K562 (cell line): ENCODE results near the gene RAP1A. TPM values are rescaled to one million over a fixed set of nuclear protein-coding genes. Genes with fewer than 3 reads are reported as not detected.

ENCODE experiments used
- CBX3 ChIP-seq, 2 experiments: IDR thresholded peaks; 1 replicate in 1 of 2; 2 replicates in 1 of 2; pipeline ENCODE4 v1.6.1; 2012; ENCODE audit warnings: inconsistent platforms in 2 of 2, low read length in 2 of 2, borderline replicate concordance in 1 of 2, control low read depth in 1 of 2
- ELF2 ChIP-seq: fragments of 250-450 bp; sonication (Bioruptor Pico); IDR thresholded peaks from 2 replicates; pipeline ENCODE4 v1.5.0; 2021; ENCODE audit warnings: mild to moderate bottlenecking
- ETV1 ChIP-seq: fragments of 450-650 bp; conservative IDR thresholded peaks from 2 replicates; pipeline ENCODE4 v1.6.1; 2016; ENCODE audit warnings: missing genetic modification characterization, control low read depth, low read depth, missing compliant biosample characterization
- HDAC6 ChIP-seq: IDR thresholded peaks from 2 replicates; pipeline ENCODE4 v1.6.1; 2012; ENCODE audit warnings: low read depth, mild to moderate bottlenecking, control low read depth, inconsistent platforms, low read length, moderate library complexity
- HNRNPH1 ChIP-seq: fragments of 200-400 bp; formaldehyde crosslinking; optimal IDR thresholded peaks from 2 replicates; pipeline ENCODE3; 2017; ENCODE audit warnings: low read depth, mild to moderate bottlenecking, low read length, moderate library complexity
- HNRNPUL1 ChIP-seq: fragments of 200-400 bp; formaldehyde crosslinking; IDR thresholded peaks from 2 replicates; pipeline ENCODE4 v1.6.1; 2017; ENCODE audit warnings: low read length
- NFE2L1 ChIP-seq: fragments of 450-650 bp; IDR thresholded peaks from 2 replicates; pipeline ENCODE4 v1.6.1; 2016; ENCODE audit warnings: missing genetic modification characterization, low read depth, mild to moderate bottlenecking, missing compliant biosample characterization, moderate library complexity, borderline replicate concordance
- PRPF4 ChIP-seq: fragments of 200-400 bp; formaldehyde crosslinking; IDR thresholded peaks from one replicate; pipeline ENCODE4 v1.6.1; 2017; ENCODE audit warnings: low read length, low read depth, mild to moderate bottlenecking; ENCODE audit not compliant: insufficient read depth, poor library complexity, severe bottlenecking
- RAD51 ChIP-seq: fragments of 450-650 bp; IDR thresholded peaks from 2 replicates; pipeline ENCODE4 v1.7.1; 2016; ENCODE audit warnings: low read depth, mild to moderate bottlenecking, borderline replicate concordance
- RCOR1 ChIP-seq, 2 experiments: IDR thresholded peaks; 2 replicates each; pipeline ENCODE4 v1.6.1; 2012; ENCODE audit warnings: low read depth in 2 of 2, low read length in 2 of 2, borderline replicate concordance in 1 of 2, improper control_type of control experiment in 1 of 2
- SNRNP70 ChIP-seq: fragments of 200-400 bp; formaldehyde crosslinking; optimal IDR thresholded peaks from 2 replicates; pipeline ENCODE3; 2017; ENCODE audit warnings: low read depth, low read length
- SP1 ChIP-seq: sonication (generic); formaldehyde crosslinking; IDR thresholded peaks from 2 replicates; pipeline ENCODE4 v1.8.1; 2022; ENCODE audit warnings: mild to moderate bottlenecking, missing genetic modification reagents
- TAL1 ChIP-seq: fragments of 450-650 bp; IDR thresholded peaks from 2 replicates; pipeline ENCODE4 v1.6.1; 2016; ENCODE audit warnings: mild to moderate bottlenecking
- ZFP36 ChIP-seq: fragments of 150-350 bp; IDR thresholded peaks from 2 replicates; pipeline ENCODE4 v1.6.1; 2018; ENCODE audit warnings: low read length, low read depth; ENCODE audit not compliant: partially characterized antibody
- ZNF121 ChIP-seq: sonication (generic); formaldehyde crosslinking; conservative IDR thresholded peaks from 2 replicates; pipeline ENCODE4 v1.8.0; 2022; ENCODE audit warnings: missing genetic modification reagents
- ZNF274 ChIP-seq: IDR thresholded peaks from 2 replicates; pipeline ENCODE4 v1.6.1; 2011; ENCODE audit warnings: low read depth, mild to moderate bottlenecking, low read length, moderate library complexity, borderline replicate concordance
- ZNF584 ChIP-seq: fragments of 200-800 bp; sonication (Bioruptor generic); IDR thresholded peaks from 2 replicates; pipeline ENCODE4 v1.6.1; 2016; ENCODE audit warnings: low read depth, mild to moderate bottlenecking, missing genetic modification characterization, missing compliant biosample characterization
- polyA plus RNA-seq, 8 experiments: library from polyadenylated mRNA; depleted of rRNA in 4 of 8; stranded (reverse) in 5 of 8; unstranded in 3 of 8; fragments of >200 nt; fragmentation: Nextera tagmentation in 2 of 8; fragmentation: Illumina TruSeq in 1 of 8; extraction: Ambion mirVana in 2 of 8; extraction: Trizol in 1 of 8; gene quantifications; 2 replicates each; pipeline versions ENCODE4 v1.2.1 to v1.2.3, GENCODE V29; 2011 to 2014; ENCODE audit warnings: inconsistent platforms in 1 of 8, missing spikeins in 1 of 8
- total RNA-seq, 7 experiments: library from RNA; depleted of rRNA in 6 of 7; stranded (reverse); fragments of >200 nt in 6 of 7; fragmentation: Illumina TruSeq in 2 of 7; extraction: Trizol in 2 of 7; gene quantifications; 2 replicates each; pipeline versions ENCODE4 v1.2.1 to v1.2.3, GENCODE V29; 2011 to 2021; ENCODE audit warnings: low replicate concordance in 1 of 7
- TF ChIP-seq, protein P1 (sequence below): fragments of 450-650 bp; IDR thresholded peaks from 2 replicates; pipeline ENCODE4 v1.6.1; 2016; ENCODE audit warnings: antibody characterized with exemption
- TF ChIP-seq, protein P2 (sequence below): fragments of 450-650 bp; IDR thresholded peaks from 2 replicates; pipeline ENCODE4 v1.6.1; 2017; ENCODE audit warnings: antibody characterized with exemption, mild to moderate bottlenecking
- TF ChIP-seq, protein P3 (sequence below): IDR thresholded peaks from 3 replicates; pipeline ENCODE4 v1.6.1; 2011; ENCODE audit warnings: borderline replicate concordance, mild to moderate bottlenecking; ENCODE audit not compliant: insufficient read length, insufficient read depth

Gene RAP1A
- total and polyA plus RNA-seq, 9 of the 15 experiments (the other 6 are each of a cell fraction or from before 2014, with no cell fraction given): 13.4 to 86.2 (median 32.5) TPM

DNA sequence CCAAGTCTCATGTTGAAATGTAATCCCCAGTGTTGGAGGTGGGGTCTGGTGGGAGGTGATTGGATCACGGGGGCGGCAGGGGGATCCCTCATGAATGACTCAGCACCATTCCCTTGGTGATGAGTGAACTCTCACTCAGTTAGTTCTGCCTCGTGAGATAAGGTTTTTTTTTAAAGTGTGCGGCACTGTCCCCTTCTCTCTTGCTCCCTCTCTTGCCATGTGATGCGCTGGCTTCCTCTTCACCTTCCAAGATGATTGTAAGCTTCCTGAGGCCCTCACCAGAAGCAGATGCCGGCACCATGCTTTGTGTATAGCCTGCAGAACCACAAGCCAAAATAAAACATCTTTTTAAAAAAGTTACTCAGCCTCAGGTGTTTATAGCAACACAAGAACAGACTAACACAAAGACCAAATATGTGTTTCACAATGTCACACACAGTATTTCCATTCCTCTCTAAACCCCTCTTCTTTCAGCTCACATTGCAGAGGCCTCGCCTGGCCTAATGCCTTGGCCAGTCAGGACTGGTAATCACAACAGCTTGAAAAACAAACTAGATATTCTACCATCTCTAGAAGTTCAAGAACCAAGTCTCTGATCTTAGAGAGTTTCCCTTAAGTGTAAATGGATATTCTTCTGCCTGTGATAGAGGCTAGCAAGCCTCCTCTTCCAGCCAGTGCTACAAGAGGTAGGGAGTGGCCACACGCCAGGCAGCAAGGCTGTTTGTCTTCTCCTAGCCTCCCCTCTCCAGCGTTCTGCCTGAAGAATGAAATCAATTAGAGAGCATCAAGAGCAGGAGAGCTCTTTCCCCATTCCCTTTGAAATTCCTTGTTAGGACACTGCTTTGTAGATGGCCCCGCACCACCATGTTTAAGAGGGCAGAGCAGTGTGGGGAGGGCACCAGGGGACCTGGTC, 19.6 kb upstream of the RAP1A start (continued):
- TF ChIP-seq, protein P1, sequence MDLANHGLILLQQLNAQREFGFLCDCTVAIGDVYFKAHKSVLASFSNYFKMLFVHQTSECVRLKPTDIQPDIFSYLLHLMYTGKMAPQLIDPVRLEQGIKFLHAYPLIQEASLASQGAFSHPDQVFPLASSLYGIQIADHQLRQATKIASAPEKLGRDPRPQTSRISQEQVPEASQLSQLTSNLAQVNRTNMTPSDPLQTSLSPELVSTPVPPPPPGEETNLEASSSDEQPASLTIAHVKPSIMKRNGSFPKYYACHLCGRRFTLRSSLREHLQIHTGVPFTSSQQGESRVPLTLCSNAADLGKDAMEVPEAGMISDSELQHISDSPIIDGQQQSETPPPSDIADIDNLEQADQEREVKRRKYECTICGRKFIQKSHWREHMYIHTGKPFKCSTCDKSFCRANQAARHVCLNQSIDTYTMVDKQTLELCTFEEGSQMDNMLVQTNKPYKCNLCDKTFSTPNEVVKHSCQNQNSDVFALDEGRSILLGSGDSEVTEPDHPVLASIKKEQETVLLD: peak; percentile 49; the same call in 1 of the 2 replicates
- TF ChIP-seq NFE2L1 (tag) (peak; percentile 79), ETV1 (tag) (no peak), HNRNPUL1 (no peak), ZFP36 (no peak), HDAC6 (no peak), ZNF584 (no peak), SNRNP70 (no peak), RAD51 (peak; percentile 59), ELF2 (CRISPR knock-in tag) (no peak), HNRNPH1 (no peak), PRPF4 (no peak), RCOR1 (IDR thresholded peaks at IDR 0.05; ENCODE audit: borderline replicate concordance in 1 of 2, low read depth in 2 of 2, low read length in 2 of 2) (peak in 1 of 2 experiments; percentile 62; a peak in 1 of 4 replicates), TAL1 (peak; percentile 73), ZNF121 (CRISPR knock-in tag) (no peak), CBX3 (IDR thresholded peaks at IDR 0.05; ENCODE audit: borderline replicate concordance in 1 of 2, low read length in 2 of 2) (peak in 1 of 2 experiments; percentile 80; a peak in 1 of 3 replicates), ZNF274 (no peak), SP1 (CRISPR knock-in tag) (no peak)
- TF ChIP-seq, protein P2, sequence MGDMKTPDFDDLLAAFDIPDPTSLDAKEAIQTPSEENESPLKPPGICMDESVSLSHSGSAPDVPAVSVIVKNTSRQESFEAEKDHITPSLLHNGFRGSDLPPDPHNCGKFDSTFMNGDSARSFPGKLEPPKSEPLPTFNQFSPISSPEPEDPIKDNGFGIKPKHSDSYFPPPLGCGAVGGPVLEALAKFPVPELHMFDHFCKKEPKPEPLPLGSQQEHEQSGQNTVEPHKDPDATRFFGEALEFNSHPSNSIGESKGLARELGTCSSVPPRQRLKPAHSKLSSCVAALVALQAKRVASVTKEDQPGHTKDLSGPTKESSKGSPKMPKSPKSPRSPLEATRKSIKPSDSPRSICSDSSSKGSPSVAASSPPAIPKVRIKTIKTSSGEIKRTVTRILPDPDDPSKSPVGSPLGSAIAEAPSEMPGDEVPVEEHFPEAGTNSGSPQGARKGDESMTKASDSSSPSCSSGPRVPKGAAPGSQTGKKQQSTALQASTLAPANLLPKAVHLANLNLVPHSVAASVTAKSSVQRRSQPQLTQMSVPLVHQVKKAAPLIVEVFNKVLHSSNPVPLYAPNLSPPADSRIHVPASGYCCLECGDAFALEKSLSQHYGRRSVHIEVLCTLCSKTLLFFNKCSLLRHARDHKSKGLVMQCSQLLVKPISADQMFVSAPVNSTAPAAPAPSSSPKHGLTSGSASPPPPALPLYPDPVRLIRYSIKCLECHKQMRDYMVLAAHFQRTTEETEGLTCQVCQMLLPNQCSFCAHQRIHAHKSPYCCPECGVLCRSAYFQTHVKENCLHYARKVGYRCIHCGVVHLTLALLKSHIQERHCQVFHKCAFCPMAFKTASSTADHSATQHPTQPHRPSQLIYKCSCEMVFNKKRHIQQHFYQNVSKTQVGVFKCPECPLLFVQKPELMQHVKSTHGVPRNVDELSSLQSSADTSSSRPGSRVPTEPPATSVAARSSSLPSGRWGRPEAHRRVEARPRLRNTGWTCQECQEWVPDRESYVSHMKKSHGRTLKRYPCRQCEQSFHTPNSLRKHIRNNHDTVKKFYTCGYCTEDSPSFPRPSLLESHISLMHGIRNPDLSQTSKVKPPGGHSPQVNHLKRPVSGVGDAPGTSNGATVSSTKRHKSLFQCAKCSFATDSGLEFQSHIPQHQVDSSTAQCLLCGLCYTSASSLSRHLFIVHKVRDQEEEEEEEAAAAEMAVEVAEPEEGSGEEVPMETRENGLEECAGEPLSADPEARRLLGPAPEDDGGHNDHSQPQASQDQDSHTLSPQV: peak; percentile 63; the same call in 1 of the 2 replicates
- TF ChIP-seq, protein P3, sequence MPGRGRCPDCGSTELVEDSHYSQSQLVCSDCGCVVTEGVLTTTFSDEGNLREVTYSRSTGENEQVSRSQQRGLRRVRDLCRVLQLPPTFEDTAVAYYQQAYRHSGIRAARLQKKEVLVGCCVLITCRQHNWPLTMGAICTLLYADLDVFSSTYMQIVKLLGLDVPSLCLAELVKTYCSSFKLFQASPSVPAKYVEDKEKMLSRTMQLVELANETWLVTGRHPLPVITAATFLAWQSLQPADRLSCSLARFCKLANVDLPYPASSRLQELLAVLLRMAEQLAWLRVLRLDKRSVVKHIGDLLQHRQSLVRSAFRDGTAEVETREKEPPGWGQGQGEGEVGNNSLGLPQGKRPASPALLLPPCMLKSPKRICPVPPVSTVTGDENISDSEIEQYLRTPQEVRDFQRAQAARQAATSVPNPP: no peak
